HFFc6 (cell line): ENCODE data around the gene TTK. TPM values are rescaled to one million over a fixed set of nuclear protein-coding genes. Genes with fewer than 3 reads are reported as not detected.

Experiments
- DNase-seq: peaks from one replicate; pipeline ENCODE4 v3.0.0-alpha.2; 2018
- H3K27ac Mint-ChIP-seq: 2 replicates; pipeline ENCODE4 v1.8.0; 2020; ENCODE audit warnings: mild to moderate bottlenecking, mixed read lengths
- H3K27me3 Mint-ChIP-seq: 2 replicates; pipeline ENCODE4 v1.8.0; 2021; ENCODE audit warnings: mild to moderate bottlenecking, moderate library complexity, mixed read lengths; ENCODE audit not compliant: insufficient read depth
- H3K36me3 Mint-ChIP-seq: 2 replicates; pipeline ENCODE4 v1.8.0; 2021; ENCODE audit warnings: low read depth, mixed read lengths
- H3K4me1 Mint-ChIP-seq: 2 replicates; pipeline ENCODE4 v1.8.0; 2020; ENCODE audit warnings: low read depth, mixed read lengths
- H3K4me3 Mint-ChIP-seq: 2 replicates; pipeline ENCODE4 v1.8.0; 2020; ENCODE audit warnings: mild to moderate bottlenecking, moderate library complexity, mixed read lengths
- H3K9me3 Mint-ChIP-seq: 2 replicates; pipeline ENCODE4 v1.8.0; 2020; ENCODE audit warnings: mild to moderate bottlenecking, mixed read lengths
- total RNA-seq, 6 experiments: library from RNA; stranded (reverse); fragmentation: NEBNext Ultra II Directional; extraction: Animal tissue kit (Norgen Biotek cat#: 25700); gene quantifications; 2 replicates in 1 of 6; 3 replicates in 5 of 6; pipeline ENCODE4 v1.2.3, GENCODE V29; 2021
- TF ChIP-seq, protein P1 (sequence below): fragments of 200-600 bp; sonication (generic); IDR thresholded peaks from 2 replicates; pipeline ENCODE4 v1.5.0; 2021; ENCODE audit warnings: antibody characterized with exemption, mild to moderate bottlenecking

The TTK gene
- total RNA-seq, 6 experiments from 2014 or later, result 10.9 to 26.1 (median 22.5) TPM

DNA sequence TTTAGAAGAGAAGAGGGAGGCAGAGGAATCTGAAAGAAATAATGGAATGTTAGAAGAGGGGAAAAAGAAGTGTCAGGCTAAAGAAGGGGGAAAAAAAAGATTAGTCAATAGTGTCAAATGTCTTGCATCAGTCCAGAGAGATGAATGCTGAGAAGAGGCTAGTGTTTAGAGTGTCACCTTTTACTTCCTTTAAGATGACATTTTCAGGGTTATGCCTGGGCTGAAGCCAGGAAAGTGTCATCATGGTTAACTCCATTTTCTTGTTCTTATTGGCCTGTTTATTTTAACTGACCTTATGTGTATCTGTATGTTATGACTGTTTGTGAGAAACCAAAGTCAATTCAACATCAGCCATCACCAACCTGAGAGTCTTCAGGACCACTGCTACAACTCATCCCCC, 87.1 kb downstream of the TTK start:
- Mint-ChIP-seq H3K4me1 (no peaks in the 10 kb centered on the region), H3K27me3 (peaks cover 14% of the 10 kb centered on the region), H3K36me3 (no peaks in the 10 kb centered on the region), H3K9me3 (no peaks in the 10 kb centered on the region), H3K4me3 (no peak overlapping the region), H3K27ac (no peak overlapping the region)
- TF ChIP-seq, protein P1, sequence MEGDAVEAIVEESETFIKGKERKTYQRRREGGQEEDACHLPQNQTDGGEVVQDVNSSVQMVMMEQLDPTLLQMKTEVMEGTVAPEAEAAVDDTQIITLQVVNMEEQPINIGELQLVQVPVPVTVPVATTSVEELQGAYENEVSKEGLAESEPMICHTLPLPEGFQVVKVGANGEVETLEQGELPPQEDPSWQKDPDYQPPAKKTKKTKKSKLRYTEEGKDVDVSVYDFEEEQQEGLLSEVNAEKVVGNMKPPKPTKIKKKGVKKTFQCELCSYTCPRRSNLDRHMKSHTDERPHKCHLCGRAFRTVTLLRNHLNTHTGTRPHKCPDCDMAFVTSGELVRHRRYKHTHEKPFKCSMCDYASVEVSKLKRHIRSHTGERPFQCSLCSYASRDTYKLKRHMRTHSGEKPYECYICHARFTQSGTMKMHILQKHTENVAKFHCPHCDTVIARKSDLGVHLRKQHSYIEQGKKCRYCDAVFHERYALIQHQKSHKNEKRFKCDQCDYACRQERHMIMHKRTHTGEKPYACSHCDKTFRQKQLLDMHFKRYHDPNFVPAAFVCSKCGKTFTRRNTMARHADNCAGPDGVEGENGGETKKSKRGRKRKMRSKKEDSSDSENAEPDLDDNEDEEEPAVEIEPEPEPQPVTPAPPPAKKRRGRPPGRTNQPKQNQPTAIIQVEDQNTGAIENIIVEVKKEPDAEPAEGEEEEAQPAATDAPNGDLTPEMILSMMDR, result no peak
- no peak for DNase-seq

Other genes starting within 250 kb of the TTK start
- gene ELOVL4, start 57.1 kb upstream of the TTK start, total RNA-seq, result 1 to 10 TPM; 5.7 to 7.4 (median 6.7) TPM
- gene BCKDHB, start 102.0 kb downstream of the TTK start, total RNA-seq, result 10 to 100 TPM; 16.7 to 20.2 (median 18.7) TPM